HCT116 (cell line): ENCODE results near the gene SFTPA1. TPM values are rescaled to one million over a fixed set of nuclear protein-coding genes. Genes with fewer than 3 reads are reported as not detected.

ENCODE experiments used
- ATAC-seq: fragments of 200-7000 bp; cut with Tn5 transposase; 2 replicates; pipeline ENCODE4 v1.9.1; 2020; ENCODE audit warnings: mild to moderate bottlenecking, moderate library complexity
- BruUV-seq: library from RNA; stranded (reverse); fragments of 400-500 nt; replicated peaks from 2 replicates; lab custom pipeline; 2021; lab: Mats Ljungman, UMichigan
- CTCF ChIA-PET: fragments of 300-600 bp; sonication (Branson Sonifier 250); formaldehyde crosslinking; loops from one replicate; lab custom pipeline; 2021; ENCODE audit warnings: antibody characterized with exemption; lab: Charles Lee
- POLR2A ChIA-PET: fragments of 300-600, 350-600 bp; sonication (Branson Sonifier 250); formaldehyde crosslinking; loops from one replicate; lab custom pipeline; 2021; ENCODE audit warnings: antibody characterized with exemption; lab: Charles Lee
- RAD21 ChIA-PET, 2 experiments: fragments of 300-600 bp; sonication (Branson Sonifier 250); formaldehyde crosslinking; loops; one replicate each; lab custom pipeline; 2023; ENCODE audit warnings: low total read pairs in 2 of 2; ENCODE audit not compliant: uncharacterized antibody in 2 of 2, unreplicated experiment in 2 of 2, low non-redundant PET in 1 of 2; lab: Charles Lee
- DNase-seq: peaks from one replicate; pipeline ENCODE4 v3.0.0-alpha.2; 2010; ENCODE audit warnings: low read depth, low spot score
- H2AFZ ChIP-seq: fragments of 200-600 bp; shearing (Covaris generic), sonication (generic); 2 replicates; pipeline ENCODE4 v1.6.1; 2017; ENCODE audit warnings: low read depth, mixed run types, mixed read lengths, antibody characterized with exemption, low read length; ENCODE audit not compliant: poor library complexity, severe bottlenecking
- H3K27ac ChIP-seq: 2 replicates; pipeline ENCODE4 v1.5.1; 2012; ENCODE audit warnings: low read depth, low read length
- H3K27me3 ChIP-seq: fragments of 200-600 bp; sonication (generic); 2 replicates; pipeline ENCODE4 v1.6.1; 2016; ENCODE audit warnings: mixed run types, low read length, mixed read lengths; ENCODE audit not compliant: insufficient read depth
- H3K36me3 ChIP-seq, 2 experiments: fragments of 200-500 bp in 1 of 2; fragments of 200-600 bp in 1 of 2; sonication (Bioruptor generic) in 1 of 2; sonication (generic) in 1 of 2; 2 replicates each; pipeline versions ENCODE4 v1.5.1 to v1.6.1; 2014 to 2016; ENCODE audit warnings: low read length in 2 of 2, inconsistent platforms in 1 of 2, mixed read lengths in 1 of 2, mixed run types in 1 of 2; ENCODE audit not compliant: insufficient read depth in 2 of 2, control insufficient read depth in 1 of 2
- H3K4me1 ChIP-seq, 2 experiments: fragments of 200-600 bp in 1 of 2; sonication (generic) in 1 of 2; 2 replicates each; pipeline versions ENCODE4 v1.5.1 to v1.6.1; 2012 to 2017; ENCODE audit warnings: low read length in 2 of 2, inconsistent platforms in 1 of 2, mild to moderate bottlenecking in 1 of 2, mixed read lengths in 1 of 2, mixed run types in 1 of 2, moderate library complexity in 1 of 2; ENCODE audit not compliant: insufficient read depth in 2 of 2, control insufficient read depth in 1 of 2
- H3K4me2 ChIP-seq: fragments of 200-600 bp; sonication (generic); 2 replicates; pipeline ENCODE4 v1.6.1; 2017; ENCODE audit warnings: mixed run types, low read length, mixed read lengths
- H3K4me3 ChIP-seq, 2 experiments: fragments of 200-600 bp in 1 of 2; sonication (generic) in 1 of 2; replicated peaks in 1 of 2; 2 replicates each; pipeline ENCODE4 v1.5.1; 2011 to 2016; ENCODE audit warnings: low read length in 2 of 2, control low read depth in 1 of 2, low read depth in 1 of 2, mild to moderate bottlenecking in 1 of 2, mixed read lengths in 1 of 2, mixed run types in 1 of 2
- H3K79me2 ChIP-seq: fragments of 200-600 bp; sonication (generic); 2 replicates; pipeline ENCODE4 v1.6.1; 2017; ENCODE audit warnings: mild to moderate bottlenecking, mixed run types, low read length, moderate library complexity, mixed read lengths; ENCODE audit not compliant: insufficient read depth
- H3K9ac ChIP-seq: fragments of 200-600 bp; sonication (generic); 2 replicates; pipeline ENCODE4 v1.6.1; 2016; ENCODE audit warnings: low read length, mixed read lengths
- H3K9me2 ChIP-seq: fragments of 200-600 bp; sonication (generic), shearing (Covaris generic); 2 replicates; pipeline ENCODE4 v1.6.1; 2017; ENCODE audit warnings: mixed run types, mild to moderate bottlenecking, moderate library complexity; ENCODE audit not compliant: insufficient read depth
- H3K9me3 ChIP-seq, 2 experiments: fragments of 200-500 bp in 1 of 2; fragments of 200-600 bp in 1 of 2; sonication (Bioruptor generic) in 1 of 2; sonication (generic) in 1 of 2; 2 replicates each; pipeline ENCODE4 v1.6.1; 2014 to 2017; ENCODE audit warnings: low read length in 2 of 2, mixed read lengths in 2 of 2, inconsistent platforms in 1 of 2, low read depth in 1 of 2, mild to moderate bottlenecking in 1 of 2, mixed run types in 1 of 2, moderate library complexity in 1 of 2; ENCODE audit not compliant: control insufficient read depth in 1 of 2, insufficient read depth in 1 of 2
- H4K20me1 ChIP-seq: fragments of 200-600 bp; sonication (generic), shearing (Covaris generic); 2 replicates; pipeline ENCODE4 v1.6.1; 2017; ENCODE audit warnings: mixed run types, mild to moderate bottlenecking, moderate library complexity; ENCODE audit not compliant: insufficient read depth
- CBX3 ChIP-seq: IDR thresholded peaks from 2 replicates; pipeline ENCODE4 v1.6.1; 2012; ENCODE audit warnings: low read depth
- CEBPB ChIP-seq: IDR thresholded peaks from 2 replicates; pipeline ENCODE4 v1.6.1; 2012; ENCODE audit warnings: low read depth
- CTCF ChIP-seq, 3 experiments: fragments of 200-600 bp in 1 of 3; sonication (generic) in 1 of 3; IDR thresholded peaks in 2 of 3; conservative IDR thresholded peaks in 1 of 3; 2 replicates each; pipeline ENCODE4 v1.5.1; 2012 to 2017; ENCODE audit warnings: low read depth in 2 of 3, low read length in 2 of 3, antibody characterized with exemption in 1 of 3, borderline replicate concordance in 1 of 3, control low read depth in 1 of 3, mild to moderate bottlenecking in 1 of 3, mixed read lengths in 1 of 3, mixed run types in 1 of 3, moderate library complexity in 1 of 3; ENCODE audit not compliant: insufficient read depth in 1 of 3
- ELF1 ChIP-seq: IDR thresholded peaks from 2 replicates; pipeline ENCODE4 v1.6.1; 2012; ENCODE audit warnings: low read depth, borderline replicate concordance
- EZH2 ChIP-seq: fragments of 200-600 bp; sonication (generic); IDR thresholded peaks from 2 replicates; pipeline ENCODE4 v1.6.1; 2017; ENCODE audit warnings: antibody characterized with exemption, mixed run types
- EZH2phosphoT487 ChIP-seq: fragments of 200-600 bp; IDR thresholded peaks from 2 replicates; pipeline ENCODE4 v1.6.1; 2018; ENCODE audit warnings: antibody characterized with exemption, borderline replicate concordance
- JUND ChIP-seq: IDR thresholded peaks from 2 replicates; pipeline ENCODE4 v1.6.1; 2012
- MAX ChIP-seq: IDR thresholded peaks from 2 replicates; pipeline ENCODE4 v1.6.1; 2012
- POLR2A ChIP-seq: IDR thresholded peaks from 2 replicates; pipeline ENCODE4 v1.7.0; 2011; ENCODE audit warnings: borderline replicate concordance; ENCODE audit not compliant: insufficient read depth, insufficient read length; ENCODE audit errors: extremely low read depth
- POLR2AphosphoS5 ChIP-seq: IDR thresholded peaks from 2 replicates; pipeline ENCODE4 v1.6.1; 2011; ENCODE audit warnings: mild to moderate bottlenecking, low read depth, low read length, moderate library complexity
- RAD21 ChIP-seq: IDR thresholded peaks from 2 replicates; pipeline ENCODE4 v1.6.1; 2012; ENCODE audit warnings: low read depth, mild to moderate bottlenecking
- REST ChIP-seq: IDR thresholded peaks from 2 replicates; pipeline ENCODE4 v1.6.1; 2012; ENCODE audit warnings: low read depth
- SP1 ChIP-seq: IDR thresholded peaks from 2 replicates; pipeline ENCODE4 v1.6.1; 2012; ENCODE audit warnings: low read depth
- SRF ChIP-seq: IDR thresholded peaks from 2 replicates; pipeline ENCODE4 v1.6.1; 2012; ENCODE audit warnings: low read depth
- TCF7L2 ChIP-seq: IDR thresholded peaks from 2 replicates; pipeline ENCODE4 v1.7.0; 2011; ENCODE audit warnings: borderline replicate concordance, inconsistent platforms; ENCODE audit not compliant: insufficient read depth, insufficient read length; ENCODE audit errors: extremely low read depth
- YY1 ChIP-seq: IDR thresholded peaks from 2 replicates; pipeline ENCODE4 v1.6.1; 2011; ENCODE audit warnings: low read length, low read depth, moderate library complexity, mild to moderate bottlenecking; ENCODE audit not compliant: insufficient replicate concordance; ENCODE audit errors: extremely low read depth
- ZBTB33 ChIP-seq: IDR thresholded peaks from 2 replicates; pipeline ENCODE4 v1.6.1; 2011; ENCODE audit warnings: mild to moderate bottlenecking, low read length, moderate library complexity; ENCODE audit not compliant: insufficient replicate concordance; ENCODE audit errors: extremely low read depth
- ZFX ChIP-seq: fragments of 450-650 bp; IDR thresholded peaks from 2 replicates; pipeline ENCODE4 v1.6.1; 2017
- intact Hi-C: fragments of 100-400 bp; cut with micrococcal nuclease; formaldehyde crosslinking; loops from 2 replicates; pipeline ENCODE4 v1.10.0; 2022
- total RNA-seq: library from RNA; stranded (reverse); gene quantifications from one replicate; pipeline ENCODE4 v1.2.1, GENCODE V29; 2021; ENCODE audit not compliant: unreplicated experiment
- TF ChIP-seq, protein P1 (sequence below): IDR thresholded peaks from 2 replicates; pipeline ENCODE4 v1.6.1; 2012

The SFTPA1 gene
- total RNA-seq, 1 experiment from 2014 or later: 6.5 TPM

DNA sequence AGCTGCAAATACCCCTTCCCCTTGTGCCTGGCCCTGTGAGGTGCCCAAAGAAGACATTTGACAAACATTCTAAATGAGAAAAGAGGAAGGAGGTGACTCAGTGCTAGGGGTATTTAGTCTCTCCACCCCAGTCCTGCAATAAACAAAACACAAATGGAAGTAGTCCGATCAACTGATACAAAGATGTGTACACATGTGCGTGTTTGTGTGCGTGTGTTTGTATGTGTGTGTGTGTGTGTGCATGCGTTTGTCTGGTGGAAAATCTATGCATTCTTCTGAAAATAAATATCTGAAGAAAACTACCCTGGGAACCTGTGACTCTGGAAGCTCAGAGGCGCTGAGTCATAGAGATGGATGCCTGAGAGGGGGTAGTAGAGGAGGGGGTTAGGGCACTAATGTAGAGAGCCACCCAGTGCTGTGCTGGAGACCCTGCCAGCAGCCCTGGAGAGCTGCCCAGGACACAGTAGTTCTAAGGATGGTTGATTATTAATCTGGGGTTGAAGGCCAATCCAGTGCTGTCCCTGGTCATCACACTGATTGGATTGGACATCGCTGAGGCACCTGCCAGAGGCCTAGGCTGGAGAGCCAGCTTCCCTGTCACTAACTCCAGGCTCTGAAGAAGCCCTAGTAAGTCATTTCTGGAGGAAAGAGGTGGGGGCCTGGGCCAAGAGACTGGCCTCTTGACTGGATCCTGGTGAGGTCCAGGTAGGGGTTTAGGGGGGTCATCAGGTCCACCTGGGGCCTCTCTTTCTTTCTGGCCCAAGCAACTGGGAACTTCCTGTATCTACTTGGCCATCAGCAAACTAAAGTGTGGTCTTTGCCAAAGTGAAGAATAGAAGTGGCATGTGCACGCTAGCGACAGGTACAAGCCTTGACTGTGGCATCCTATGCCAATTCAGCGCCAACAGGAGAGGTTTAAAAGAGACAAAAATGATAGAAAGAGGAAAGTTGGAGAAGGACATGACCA is 18.5 kb downstream of the SFTPA1 start:
- ATAC-seq (no peak), DNase-seq (no peak)
- no peak overlapping the region for H3K27ac ChIP-seq
- no peaks in the 10 kb centered on the region for H3K9me3 ChIP-seq
- H3K27me3 ChIP-seq: no peaks in the 10 kb centered on the region
- H3K79me2 ChIP-seq: no peaks in the 10 kb centered on the region
- H3K4me2 ChIP-seq: no peak overlapping the region
- H3K9ac ChIP-seq: no peak overlapping the region
- ChIA-PET RAD21 (no interaction called here), POLR2A (no interaction called here), CTCF (no interaction called here)
- BruUV-seq: no TSS peak
- H4K20me1 ChIP-seq: no peaks in the 10 kb centered on the region
- H2AFZ ChIP-seq: no peak overlapping the region
- H3K4me3 ChIP-seq: no peak overlapping the region
- intact Hi-C loops: no loop called here
- H3K4me1 ChIP-seq: peaks cover 0 to 7% of the 10 kb centered on the region in 2 experiments; a peak in 1 of 4 replicates
- H3K9me2 ChIP-seq: no peaks in the 10 kb centered on the region
- no peaks in the 10 kb centered on the region for H3K36me3 ChIP-seq
- TF ChIP-seq POLR2AphosphoS5 (no peak), RAD21 (no peak), REST (no peak), CEBPB (no peak), TCF7L2 (no peak), YY1 (no peak), EZH2phosphoT487 (no peak), MAX (no peak), CTCF (IDR thresholded peaks at IDR 0.05 in 2 of 3, conservative IDR thresholded peaks at IDR 0.05 in 1 of 3; ENCODE audit: borderline replicate concordance in 1 of 3, insufficient read depth in 1 of 3, low read depth in 2 of 3, low read length in 2 of 3) (no peak), CBX3 (no peak), SRF (no peak), POLR2A (no peak), ZFX (no peak), JUND (no peak), ZBTB33 (no peak), SP1 (no peak), ELF1 (no peak), EZH2 (no peak)
- TF ChIP-seq, protein P1, sequence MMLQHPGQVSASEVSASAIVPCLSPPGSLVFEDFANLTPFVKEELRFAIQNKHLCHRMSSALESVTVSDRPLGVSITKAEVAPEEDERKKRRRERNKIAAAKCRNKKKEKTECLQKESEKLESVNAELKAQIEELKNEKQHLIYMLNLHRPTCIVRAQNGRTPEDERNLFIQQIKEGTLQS: no peak
